SK-N-MC (cell line): ENCODE results near the gene MYO7A.

Experiments used
- EZH2 ChIP-seq: fragments of 200-600 bp; sonication (generic); IDR thresholded peaks from one replicate; pipeline ENCODE4 v1.6.1; 2017; ENCODE audit warnings: antibody characterized with exemption
- FOXP2 ChIP-seq: optimal IDR thresholded peaks from 2 replicates; pipeline ENCODE3; 2011; ENCODE audit warnings: mild to moderate bottlenecking, moderate library complexity; ENCODE audit not compliant: insufficient read depth; ENCODE audit errors: extremely low read length, control extremely low read depth
- POLR2AphosphoS5 ChIP-seq: IDR thresholded peaks from 2 replicates; pipeline ENCODE4 v1.6.1; 2012; ENCODE audit warnings: mild to moderate bottlenecking, low read depth, low read length, borderline replicate concordance

DNA sequence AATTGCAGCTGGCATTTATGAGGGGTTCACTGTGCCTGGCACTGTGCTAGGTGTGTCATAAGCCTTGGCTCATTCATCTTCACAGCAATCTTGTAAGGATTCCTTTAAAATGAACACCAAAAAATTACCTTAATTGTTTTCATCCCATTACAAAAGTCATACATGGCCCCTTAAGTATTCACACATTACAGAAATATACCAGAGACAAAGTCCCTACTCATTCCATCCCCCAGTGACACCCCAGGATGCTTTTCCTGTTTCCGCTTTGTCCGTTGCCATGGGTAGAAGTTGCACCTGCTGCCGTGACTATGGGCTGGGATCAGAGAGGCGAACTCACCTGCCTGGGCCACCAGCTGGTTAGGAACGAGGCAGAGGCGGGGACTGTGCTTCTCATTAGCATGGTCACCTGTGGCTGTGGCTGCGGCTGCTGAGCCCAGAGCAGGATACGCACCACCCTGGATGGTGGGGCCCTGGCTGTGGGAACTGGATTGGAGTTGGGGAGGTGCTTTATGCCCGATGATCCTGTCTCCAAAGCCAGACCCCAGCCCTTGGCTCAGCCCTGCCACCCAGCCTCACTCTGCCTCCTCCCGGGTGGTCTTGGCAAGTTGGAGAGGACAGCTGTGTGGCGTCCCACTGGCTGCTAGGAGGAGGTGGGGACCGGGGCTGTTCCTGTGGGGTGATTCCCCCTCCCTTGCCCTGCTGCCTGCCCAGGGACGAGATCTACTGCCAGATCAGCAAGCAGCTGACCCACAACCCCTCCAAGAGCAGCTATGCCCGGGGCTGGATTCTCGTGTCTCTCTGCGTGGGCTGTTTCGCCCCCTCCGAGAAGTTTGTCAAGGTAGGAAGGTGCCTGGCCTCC lies 60.8 kb downstream of the MYO7A start:
- TF ChIP-seq POLR2AphosphoS5, result no peak
- TF ChIP-seq EZH2, result no peak
- no peak for TF ChIP-seq FOXP2
